ENCODE data around the gene CHAMP1.

GRCh38 chr13:114323349-114323748 lies 9.0 kb downstream of the CHAMP1 start:
- no peak for TF ChIP-seq CTCF (IDR thresholded peaks at IDR 0.05)
- TF ChIP-seq ZFX (IDR thresholded peaks at IDR 0.05; ENCODE audit: borderline replicate concordance): no peak

All from 22Rv1 (cell line).